ENCODE data around the gene MYPOP. TPM values are rescaled to one million over a fixed set of nuclear protein-coding genes. Genes with fewer than 3 reads are reported as not detected.

Gene MYPOP
- total and polyA plus RNA-seq, 4 donors: 0.70 to 3.0 (median 1.3) TPM

DNA sequence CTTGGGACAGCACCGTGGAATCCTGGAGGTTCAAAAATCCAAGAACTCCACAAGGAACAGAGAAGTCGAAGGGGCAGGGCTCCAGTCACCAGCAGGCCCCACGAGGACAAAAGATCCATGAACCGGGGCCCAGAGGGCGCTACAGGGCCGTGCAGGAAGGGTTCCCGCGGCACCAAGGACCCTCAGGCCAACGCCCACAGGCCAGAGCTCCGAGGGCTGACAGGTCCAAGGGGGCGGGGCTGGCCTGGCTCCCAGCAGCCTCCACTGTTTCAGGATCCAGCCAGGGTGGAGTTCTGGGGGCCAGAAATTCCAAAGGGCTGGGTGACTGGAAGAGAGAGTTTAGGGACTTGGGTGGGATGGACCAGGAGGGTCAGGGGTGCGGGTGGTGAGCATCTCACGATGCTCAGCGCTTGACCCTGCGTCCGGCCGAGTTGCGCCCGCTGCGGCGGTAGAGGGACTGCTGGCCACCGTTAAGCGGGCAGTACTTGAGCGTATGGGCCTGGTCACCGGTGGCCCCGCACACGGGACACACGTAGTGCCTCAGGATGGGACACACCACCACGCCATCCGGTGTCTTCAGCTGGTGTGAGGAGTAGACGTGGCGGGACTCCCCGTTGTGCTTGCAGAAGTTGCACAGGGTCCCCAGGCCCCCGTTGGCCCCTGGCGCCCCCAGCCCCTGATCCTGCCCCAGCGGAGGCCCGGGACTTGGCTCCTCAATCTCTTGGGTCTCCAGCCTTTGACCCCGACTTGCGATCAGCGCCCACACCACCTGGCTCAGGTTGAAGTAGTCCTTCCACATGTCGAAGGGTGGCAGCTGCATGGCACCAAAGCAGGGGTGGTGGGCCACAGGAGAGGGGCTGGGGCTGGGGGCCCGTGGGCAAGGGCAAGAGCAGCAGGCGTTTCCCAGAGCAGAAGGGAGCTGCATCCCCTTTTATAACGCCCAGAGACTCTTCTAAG is 11.7 kb upstream of the MYPOP start, which contains the start of gene NANOS2:
NANOS2 (minus strand) TSS at position 905 of the 957 bp plus-strand sequence; CDS start at position 820, 85 bp downstream.
- 62% methylated on average over 44 of the region's 44 CpGs for WGBS
- DNase-seq (ENCODE audit: low spot score): no peak
- no peak within 1 kb of the TSS for H3K27ac ChIP-seq (ENCODE audit: low read depth in 1 of 2, low read length in 2 of 2)
- H3K9me3 ChIP-seq (ENCODE audit: control insufficient read depth in 4 of 4, low read length in 3 of 4): no peaks in the 10 kb centered on the region
- H3K4me1 ChIP-seq (ENCODE audit: control insufficient read depth in 4 of 4, insufficient read depth in 4 of 4, low read length in 3 of 4): no peaks in the 10 kb centered on the region
- no peaks in the 10 kb centered on the region for H3K27me3 ChIP-seq (ENCODE audit: control insufficient read depth in 4 of 4, insufficient read depth in 4 of 4, low read length in 3 of 4)
- no peak within 1 kb of the TSS for H3K9ac ChIP-seq (ENCODE audit: low read depth in 1 of 2, low read length in 2 of 2)
- TF ChIP-seq REST (IDR thresholded peaks at IDR 0.05): no peak
- TF ChIP-seq HNF4A (conservative IDR thresholded peaks at IDR 0.05): no peak
- no peak for TF ChIP-seq MAX (IDR thresholded peaks at IDR 0.05)
- TF ChIP-seq GABPA (IDR thresholded peaks at IDR 0.05 in 1 of 2, conservative IDR thresholded peaks at IDR 0.05 in 1 of 2): no peak
- no peak for TF ChIP-seq YY1 (IDR thresholded peaks at IDR 0.05)
- TF ChIP-seq FOXA1 (IDR thresholded peaks at IDR 0.05): no peak
- no peak for TF ChIP-seq HNF4G (IDR thresholded peaks at IDR 0.05)
- TF ChIP-seq RXRA (IDR thresholded peaks at IDR 0.05): no peak
- TF ChIP-seq TAF1 (conservative IDR thresholded peaks at IDR 0.05): no peak
- TF ChIP-seq RAD21 (IDR thresholded peaks at IDR 0.05): no peak
- no peak for TF ChIP-seq NR2F2 (IDR thresholded peaks at IDR 0.05)
- no peak for TF ChIP-seq CTCF (IDR thresholded peaks at IDR 0.05; ENCODE audit: low read depth, low read length, missing input control)
- TF ChIP-seq, protein P1, sequence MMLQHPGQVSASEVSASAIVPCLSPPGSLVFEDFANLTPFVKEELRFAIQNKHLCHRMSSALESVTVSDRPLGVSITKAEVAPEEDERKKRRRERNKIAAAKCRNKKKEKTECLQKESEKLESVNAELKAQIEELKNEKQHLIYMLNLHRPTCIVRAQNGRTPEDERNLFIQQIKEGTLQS (IDR thresholded peaks at IDR 0.05): no peak
- no peak for TF ChIP-seq FOXA2 (IDR thresholded peaks at IDR 0.05)
- TF ChIP-seq EGR1 (IDR thresholded peaks at IDR 0.05; ENCODE audit: low read depth in 2 of 2): no peak
- TF ChIP-seq ZBTB33 (IDR thresholded peaks at IDR 0.05): no peak
- no peak for TF ChIP-seq JUND (IDR thresholded peaks at IDR 0.05)
- no peak for TF ChIP-seq SP1 (IDR thresholded peaks at IDR 0.05)
- H3K4me3 ChIP-seq (ENCODE audit: low read depth in 1 of 3, low read length in 3 of 3): no peak within 1 kb of the TSS
- H3K36me3 ChIP-seq (ENCODE audit: control insufficient read depth in 4 of 4, insufficient read depth in 3 of 4, low read depth in 1 of 4, low read length in 3 of 4): no peaks in the 10 kb centered on the region
